HG03378 (cell line): ENCODE results near the gene FCHSD2.
"Not testable (repeated sequence)": the region's sequence is repeated elsewhere in the genome, so short reads cannot be mapped to it uniquely, and the experiment has no call there.

Experiments
- ATAC-seq: cut with Tn5 transposase; IDR thresholded peaks from one replicate; pipeline ENCODE4 v1.9.1; 2021; ENCODE audit warnings: mild to moderate bottlenecking, moderate library complexity; ENCODE audit not compliant: unreplicated experiment

The FCHSD2 gene

GRCh38 chr11:72897506-72897905 lies 244.6 kb downstream of the FCHSD2 start:
- ATAC-seq = no peak

GRCh38 chr11:72896431-72896830 lies 245.7 kb downstream of the FCHSD2 start:
- ATAC-seq = no peak

GRCh38 chr11:72890881-72891280 lies 251.2 kb downstream of the FCHSD2 start:
- ATAC-seq = no peak

GRCh38 chr11:72886619-72887018 lies 255.5 kb downstream of the FCHSD2 start:
- no peak for ATAC-seq

GRCh38 chr11:72885749-72886609 lies 256.1 kb downstream of the FCHSD2 start:
- ATAC-seq = no peak

- ATAC-seq = no peak
Observed at GRCh38 chr11:72876147-72876546, 266.0 kb downstream of the FCHSD2 start.

GRCh38 chr11:72875736-72876135 lies 266.4 kb downstream of the FCHSD2 start:
- ATAC-seq = no peak

GRCh38 chr11:72872012-72872411 lies 270.1 kb downstream of the FCHSD2 start:
- ATAC-seq = no peak

GRCh38 chr11:72871119-72871518 lies 271.0 kb downstream of the FCHSD2 start:
- no peak for ATAC-seq

GRCh38 chr11:72869831-72870230 lies 272.3 kb downstream of the FCHSD2 start:
- ATAC-seq = no peak

GRCh38 chr11:72867970-72868369 lies 274.1 kb downstream of the FCHSD2 start:
- ATAC-seq = no peak

- ATAC-seq = no peak
Observed at GRCh38 chr11:72864702-72865655, 277.1 kb downstream of the FCHSD2 start.

GRCh38 chr11:72863916-72864315 lies 278.2 kb downstream of the FCHSD2 start:
- ATAC-seq = no peak

- no peak for ATAC-seq
Observed at GRCh38 chr11:72863091-72863490, 279.0 kb downstream of the FCHSD2 start.

- ATAC-seq = no peak
Observed at GRCh38 chr11:72860592-72860991, 281.5 kb downstream of the FCHSD2 start.

GRCh38 chr11:72860010-72860409 lies 282.1 kb downstream of the FCHSD2 start:
- no peak for ATAC-seq

GRCh38 chr11:72859126-72859525 lies 283.0 kb downstream of the FCHSD2 start:
- ATAC-seq = no peak

GRCh38 chr11:72858267-72858666 lies 283.9 kb downstream of the FCHSD2 start:
- ATAC-seq = not testable (repeated sequence)

GRCh38 chr11:72856551-72857345 lies 285.4 kb downstream of the FCHSD2 start:
- ATAC-seq = no peak

- ATAC-seq = no peak
Observed at GRCh38 chr11:72856065-72856464, 286.1 kb downstream of the FCHSD2 start.

- ATAC-seq = no peak
Observed at GRCh38 chr11:72851726-72852125, 290.4 kb downstream of the FCHSD2 start.
